Osteoblast (primary cell): ENCODE measurements around the gene TLX3. TPM values are rescaled to one million over a fixed set of nuclear protein-coding genes. Genes with fewer than 3 reads are reported as not detected.

ENCODE experiments used
- DNase-seq: peaks from one replicate; pipeline ENCODE4 v3.0.0; 2011; ENCODE audit warnings: low spot score, mixed read lengths; ENCODE audit not compliant: insufficient read length; ENCODE audit errors: missing footprints
- H2AFZ ChIP-seq: 2 replicates; pipeline ENCODE4 v1.6.0; 2011; ENCODE audit warnings: mild to moderate bottlenecking, low read length
- H3K27ac ChIP-seq: 2 replicates; pipeline ENCODE4 v1.5.1; 2011; ENCODE audit warnings: mild to moderate bottlenecking, low read depth, low read length, moderate library complexity
- H3K27me3 ChIP-seq: 2 replicates; pipeline ENCODE4 v1.6.0; 2012; ENCODE audit warnings: mild to moderate bottlenecking, control low read depth, inconsistent platforms, low read length, moderate library complexity; ENCODE audit not compliant: insufficient read depth
- H3K36me3 ChIP-seq: 2 replicates; pipeline ENCODE4 v1.5.1; 2011; ENCODE audit warnings: mild to moderate bottlenecking, low read length, control low read depth, moderate library complexity; ENCODE audit not compliant: insufficient read depth
- H3K4me1 ChIP-seq: 2 replicates; pipeline ENCODE4 v1.5.1; 2011; ENCODE audit warnings: mild to moderate bottlenecking, low read length, control low read depth, moderate library complexity; ENCODE audit not compliant: insufficient read depth
- H3K4me2 ChIP-seq: 2 replicates; pipeline ENCODE4 v1.6.0; 2011; ENCODE audit warnings: mild to moderate bottlenecking, low read length; ENCODE audit not compliant: insufficient read depth
- H3K4me3 ChIP-seq: fragments of 200-600 bp; sonication (generic); 3 replicates; pipeline ENCODE4 v1.5.1; 2012; ENCODE audit warnings: mild to moderate bottlenecking, low read length, inconsistent platforms; ENCODE audit not compliant: insufficient read depth
- H3K79me2 ChIP-seq: 2 replicates; pipeline ENCODE4 v1.6.0; 2012; ENCODE audit warnings: mild to moderate bottlenecking, low read length, control low read depth, inconsistent platforms; ENCODE audit not compliant: insufficient read depth
- H3K9me3 ChIP-seq: 2 replicates; pipeline ENCODE4 v1.5.1; 2011; ENCODE audit warnings: low read depth, low read length, control low read depth
- H4K20me1 ChIP-seq: 2 replicates; pipeline ENCODE4 v1.6.0; 2012; ENCODE audit warnings: mild to moderate bottlenecking, low read length, control low read depth; ENCODE audit not compliant: insufficient read depth
- CTCF ChIP-seq: IDR thresholded peaks from 2 replicates; pipeline ENCODE4 v1.5.1; 2011; ENCODE audit warnings: mild to moderate bottlenecking, low read depth, low read length, moderate library complexity; ENCODE audit errors: extremely low read depth
- total RNA-seq: library from RNA; depleted of rRNA; stranded (reverse); fragments of >200 nt; gene quantifications from 2 replicates; pipeline ENCODE4 v1.2.3, GENCODE V29; 2012

The TLX3 gene
- total RNA-seq, 1 donor: not detected

GRCh38 chr5:171300358-171300757, 8.7 kb upstream of the TLX3 start:
- H3K4me3 ChIP-seq: no peak overlapping the region
- no peaks in the 10 kb centered on the region for H4K20me1 ChIP-seq
- H3K27ac ChIP-seq: no peak overlapping the region
- H3K9me3 ChIP-seq: no peaks in the 10 kb centered on the region
- DNase-seq: no peak
- no peak for TF ChIP-seq CTCF
- H3K36me3 ChIP-seq: no peaks in the 10 kb centered on the region
- H3K27me3 ChIP-seq: peaks cover 9% of the 10 kb centered on the region
- no peak overlapping the region for H2AFZ ChIP-seq
- H3K79me2 ChIP-seq: no peaks in the 10 kb centered on the region
- no peak overlapping the region for H3K4me2 ChIP-seq
- H3K4me1 ChIP-seq: peaks cover 2% of the 10 kb centered on the region

DNA sequence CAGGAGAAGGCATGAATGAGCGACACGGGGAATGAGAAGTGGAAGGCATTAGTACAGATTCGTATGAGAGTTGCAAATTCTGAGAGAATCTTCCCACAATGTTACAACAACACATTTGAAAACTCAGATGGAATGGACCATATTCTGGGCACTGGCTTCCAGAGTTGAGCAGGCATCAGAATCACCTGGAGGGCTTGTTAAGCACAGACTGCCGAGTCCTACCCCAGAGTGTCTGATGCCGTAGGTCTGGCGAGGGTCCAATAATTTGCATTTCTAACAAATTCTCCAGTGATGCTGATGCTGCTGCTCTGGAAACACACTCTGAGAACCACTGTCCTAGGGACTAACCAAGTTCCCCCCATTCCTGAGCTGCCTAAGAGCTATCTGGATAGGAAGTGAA, 2.9 kb upstream of the TLX3 start:
- H2AFZ ChIP-seq: no peak overlapping the region
- no peaks in the 10 kb centered on the region for H4K20me1 ChIP-seq
- no peak for TF ChIP-seq CTCF
- H3K36me3 ChIP-seq: no peaks in the 10 kb centered on the region
- H3K9me3 ChIP-seq: no peaks in the 10 kb centered on the region
- H3K27me3 ChIP-seq: peaks cover 65% of the 10 kb centered on the region
- no peak overlapping the region for H3K4me2 ChIP-seq
- H3K4me3 ChIP-seq: no peak overlapping the region
- no peaks in the 10 kb centered on the region for H3K4me1 ChIP-seq
- H3K79me2 ChIP-seq: no peaks in the 10 kb centered on the region
- DNase-seq: no peak
- H3K27ac ChIP-seq: no peak overlapping the region

- no peaks in the 10 kb centered on the region for H3K36me3 ChIP-seq
- no peak for DNase-seq
- no peak overlapping the region for H3K4me2 ChIP-seq
- H3K9me3 ChIP-seq: no peaks in the 10 kb centered on the region
- no peaks in the 10 kb centered on the region for H3K4me1 ChIP-seq
- TF ChIP-seq CTCF: no peak
- H4K20me1 ChIP-seq: no peaks in the 10 kb centered on the region
- H3K4me3 ChIP-seq: no peak overlapping the region
- H3K27ac ChIP-seq: no peak overlapping the region
- H2AFZ ChIP-seq: no peak overlapping the region
- no peaks in the 10 kb centered on the region for H3K79me2 ChIP-seq
- H3K27me3 ChIP-seq: peaks cover 72% of the 10 kb centered on the region
Observed at GRCh38 chr5:171306781-171307591, 2.1 kb upstream of the TLX3 start.

DNA sequence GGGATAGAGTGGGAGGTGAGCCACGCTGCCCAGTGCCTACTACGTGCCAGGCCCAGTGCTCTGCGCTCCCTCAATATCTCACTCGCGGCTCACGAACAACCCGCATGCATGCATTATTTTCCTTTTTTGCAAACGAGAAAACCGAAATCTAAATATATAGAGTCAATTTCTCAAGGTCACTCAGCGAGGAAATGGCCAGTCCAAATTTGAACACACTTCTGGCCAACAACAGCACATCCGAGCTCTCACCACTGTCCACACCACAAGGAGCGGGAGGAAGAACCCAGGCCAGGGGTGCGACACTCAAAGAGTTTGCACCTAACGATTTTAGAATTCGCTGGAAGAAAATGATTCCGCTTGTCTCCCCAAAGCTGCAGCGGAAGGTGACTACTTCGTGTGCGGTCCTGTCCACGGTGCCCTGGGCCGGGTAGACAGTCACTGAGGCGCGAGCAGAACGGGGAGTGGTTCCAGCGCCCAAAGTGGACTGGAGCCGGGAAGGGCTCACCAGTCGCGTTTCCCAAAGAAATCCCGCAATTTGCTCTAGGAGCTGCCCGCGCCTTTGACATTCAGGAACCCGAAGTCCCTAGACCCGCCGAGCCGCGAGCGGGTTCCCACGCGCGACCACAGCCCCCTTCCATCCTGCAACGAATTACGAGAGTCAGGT, 1.1 kb upstream of the TLX3 start:
- H3K79me2 ChIP-seq: no peaks in the 10 kb centered on the region
- H3K4me3 ChIP-seq: no peak overlapping the region
- peaks cover 81% of the 10 kb centered on the region for H3K27me3 ChIP-seq
- no peak overlapping the region for H2AFZ ChIP-seq
- no peak overlapping the region for H3K27ac ChIP-seq
- no peaks in the 10 kb centered on the region for H3K4me1 ChIP-seq
- no peak overlapping the region for H3K4me2 ChIP-seq
- no peak for DNase-seq
- H3K36me3 ChIP-seq: no peaks in the 10 kb centered on the region
- H4K20me1 ChIP-seq: no peaks in the 10 kb centered on the region
- H3K9me3 ChIP-seq: no peaks in the 10 kb centered on the region
- TF ChIP-seq CTCF: no peak
